Body of pancreas (tissue), 4 donors: ENCODE results near the gene TUBG2.

Source experiments
- CTCF ChIP-seq, 7 experiments: fragments of 450-650 bp in 4 of 7; fragments of 200-600 bp in 3 of 7; sonication (generic) in 3 of 7; IDR thresholded peaks; one replicate each; pipeline ENCODE4 v1.5.1; 2016 to 2019; ENCODE audit warnings: antibody characterized with exemption in 7 of 7
- POLR2A ChIP-seq, 3 donors: fragments of 450-650 bp; IDR thresholded peaks; one replicate each; pipeline ENCODE4 v1.6.1; 2016; ENCODE audit warnings: antibody characterized with exemption in 3 of 3, mild to moderate bottlenecking in 2 of 3

DNA sequence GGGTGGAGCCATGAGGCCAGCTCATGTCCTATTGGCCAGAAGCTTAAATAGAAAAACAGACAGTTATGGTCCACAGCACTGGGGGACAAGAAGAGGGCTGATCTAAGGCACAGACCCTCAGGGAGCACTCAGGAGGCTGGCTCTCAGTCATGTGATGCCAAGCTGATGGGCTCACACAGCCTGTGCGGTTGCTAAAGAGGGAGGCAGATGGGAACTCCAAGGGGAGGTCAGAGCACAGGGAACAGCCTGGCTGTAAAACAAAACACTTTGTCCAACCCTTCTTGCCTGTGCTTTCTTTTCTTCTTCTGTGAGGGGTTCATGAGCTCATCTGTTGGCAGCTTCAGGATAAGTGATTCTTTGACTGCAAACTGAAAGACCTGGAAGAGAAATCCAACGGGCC is 50.5 kb downstream of the TUBG2 start:
- TF ChIP-seq CTCF (IDR thresholded peaks at IDR 0.05) (no peak), POLR2A (IDR thresholded peaks at IDR 0.05) (no peak)
